Upper lobe of left lung (tissue), 6 donors: ENCODE results near the gene ST8SIA2. TPM values are rescaled to one million over a fixed set of nuclear protein-coding genes. Genes with fewer than 3 reads are reported as not detected.
A peak's percentile ranks its signal among the peaks of the same experiment; 100 is the strongest.

Experiments used
- ATAC-seq, 2 donors: fragments of 200-7000 bp; cut with Tn5 transposase; one replicate each; pipeline ENCODE4 v1.9.1; 2022; ENCODE audit warnings: mild to moderate bottlenecking in 2 of 2, moderate library complexity in 2 of 2; ENCODE audit not compliant: low FRiP score in 2 of 2
- DNase-seq, 2 donors: peaks; one replicate each; pipeline ENCODE4 v3.0.0-alpha.2; 2019 to 2020
- H3K27ac ChIP-seq, 4 donors: fragments of 200-600 bp; sonication (generic); one replicate each; pipeline ENCODE4 v1.5.1; 2016 to 2019
- H3K27me3 ChIP-seq, 4 donors: fragments of 200-600 bp; sonication (generic); one replicate each; pipeline ENCODE4 v1.5.1; 2017 to 2019
- H3K36me3 ChIP-seq, 4 donors: fragments of 200-600 bp; sonication (generic); one replicate each; pipeline ENCODE4 v1.5.1; 2016 to 2019
- H3K4me1 ChIP-seq, 4 donors: fragments of 200-600 bp; sonication (generic); one replicate each; pipeline ENCODE4 v1.5.1; 2018 to 2019
- H3K4me3 ChIP-seq, 4 donors: fragments of 200-600 bp; sonication (generic); one replicate each; pipeline ENCODE4 v1.5.1; 2017 to 2019; ENCODE audit warnings: mild to moderate bottlenecking in 2 of 4, moderate library complexity in 1 of 4
- H3K9me3 ChIP-seq, 4 donors: fragments of 200-600 bp; sonication (generic); one replicate each; pipeline ENCODE4 v1.5.1; 2018 to 2019
- EP300 ChIP-seq, 4 donors: sonication (generic); formaldehyde crosslinking; IDR thresholded peaks; one replicate each; pipeline ENCODE4 v1.5.1; 2017; ENCODE audit warnings: antibody characterized with exemption in 4 of 4, control low read depth in 2 of 4
- POLR2A ChIP-seq, 4 donors: fragments of 450-650 bp; IDR thresholded peaks; one replicate each; pipeline ENCODE4 v1.5.1; 2016 to 2017; ENCODE audit warnings: antibody characterized with exemption in 4 of 4, mild to moderate bottlenecking in 2 of 4
- POLR2AphosphoS5 ChIP-seq, 2 donors: sonication (generic); formaldehyde crosslinking; IDR thresholded peaks; one replicate each; pipeline ENCODE4 v1.5.1; 2017; ENCODE audit warnings: antibody characterized with exemption in 2 of 2
- WGBS, 2 donors: methylation state at CpG; one replicate each; pipeline ENCODE4 v1.1.5; 2017 to 2018; 5-methylcytosine and 5-hydroxymethylcytosine counted together
- total RNA-seq, 6 donors: library from RNA; depleted of rRNA in 4 of 6; stranded (reverse); fragments of >200 nt in 4 of 6; gene quantifications; one replicate each; pipeline versions ENCODE4 v1.1.0 to v1.2.1, GENCODE V29; 2016 to 2021
- TF ChIP-seq, protein P1 (sequence below), 6 experiments: fragments of 450-650 bp in 4 of 6; fragments of 200-600 bp in 2 of 6; sonication (generic) in 2 of 6; IDR thresholded peaks; one replicate each; pipeline ENCODE4 v1.5.1; 2016 to 2019; ENCODE audit warnings: antibody characterized with exemption in 6 of 6
- donor health status: DM: no; HTN: no; CAD: no; lungs with moderate emphysema.
- donor health status: DM: no; HTN: yes; CAD: no; lungs with severe emphysema.

ST8SIA2 gene
- total RNA-seq, 6 donors from 2014 or later: 0.03 TPM; not detected in 5

DNA sequence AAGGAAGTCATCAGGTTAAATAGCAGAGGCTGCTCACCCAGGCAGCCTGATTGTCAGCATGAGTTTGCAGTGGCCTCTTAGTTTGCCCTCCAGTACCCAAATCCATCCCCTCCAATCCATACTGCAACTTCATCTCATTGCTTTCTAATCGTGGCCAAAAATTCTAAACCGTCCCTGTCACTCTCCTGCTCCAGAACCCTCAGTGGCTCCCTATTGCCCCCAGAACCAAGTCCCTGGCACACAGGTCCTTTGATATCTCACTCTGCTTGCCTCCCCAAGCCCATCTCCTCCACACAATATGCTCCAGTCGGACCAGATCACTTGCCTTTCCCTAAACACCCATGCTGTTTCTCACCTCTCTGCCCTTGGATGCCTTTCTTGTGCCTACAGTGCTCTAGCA lies 49.7 kb downstream of the ST8SIA2 start:
- no peaks in the 10 kb centered on the region for H3K4me1 ChIP-seq
- no peak overlapping the region for H3K27ac ChIP-seq
- DNase-seq (no peak), ATAC-seq (no peak)
- 74 to 88% methylated on average over 3 of the region's 3 CpGs for WGBS, 2 donors
- no peaks in the 10 kb centered on the region for H3K9me3 ChIP-seq
- no peak overlapping the region for H3K4me3 ChIP-seq
- H3K27me3 ChIP-seq: no peaks in the 10 kb centered on the region
- TF ChIP-seq, protein P1, sequence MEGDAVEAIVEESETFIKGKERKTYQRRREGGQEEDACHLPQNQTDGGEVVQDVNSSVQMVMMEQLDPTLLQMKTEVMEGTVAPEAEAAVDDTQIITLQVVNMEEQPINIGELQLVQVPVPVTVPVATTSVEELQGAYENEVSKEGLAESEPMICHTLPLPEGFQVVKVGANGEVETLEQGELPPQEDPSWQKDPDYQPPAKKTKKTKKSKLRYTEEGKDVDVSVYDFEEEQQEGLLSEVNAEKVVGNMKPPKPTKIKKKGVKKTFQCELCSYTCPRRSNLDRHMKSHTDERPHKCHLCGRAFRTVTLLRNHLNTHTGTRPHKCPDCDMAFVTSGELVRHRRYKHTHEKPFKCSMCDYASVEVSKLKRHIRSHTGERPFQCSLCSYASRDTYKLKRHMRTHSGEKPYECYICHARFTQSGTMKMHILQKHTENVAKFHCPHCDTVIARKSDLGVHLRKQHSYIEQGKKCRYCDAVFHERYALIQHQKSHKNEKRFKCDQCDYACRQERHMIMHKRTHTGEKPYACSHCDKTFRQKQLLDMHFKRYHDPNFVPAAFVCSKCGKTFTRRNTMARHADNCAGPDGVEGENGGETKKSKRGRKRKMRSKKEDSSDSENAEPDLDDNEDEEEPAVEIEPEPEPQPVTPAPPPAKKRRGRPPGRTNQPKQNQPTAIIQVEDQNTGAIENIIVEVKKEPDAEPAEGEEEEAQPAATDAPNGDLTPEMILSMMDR (IDR thresholded peaks at IDR 0.05): no peak
- TF ChIP-seq EP300 (IDR thresholded peaks at IDR 0.05): no peak
- no peaks in the 10 kb centered on the region for H3K36me3 ChIP-seq

DNA sequence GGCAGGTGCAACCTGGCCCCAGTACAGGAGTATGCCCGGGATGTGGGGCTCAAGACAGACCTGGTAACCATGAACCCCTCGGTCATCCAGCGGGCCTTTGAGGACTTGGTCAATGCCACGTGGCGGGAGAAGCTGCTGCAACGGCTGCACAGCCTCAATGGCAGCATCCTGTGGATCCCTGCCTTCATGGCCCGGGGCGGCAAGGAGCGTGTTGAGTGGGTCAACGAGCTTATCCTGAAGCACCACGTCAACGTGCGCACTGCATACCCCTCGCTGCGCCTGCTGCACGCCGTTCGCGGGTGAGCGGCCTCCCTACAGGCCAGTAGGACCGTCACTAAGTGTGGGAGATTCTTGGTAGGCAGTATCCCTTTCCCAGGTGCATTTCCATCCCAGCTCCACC lies 51.0 kb downstream of the ST8SIA2 start:
- peak in 1 of 2 donors; percentile 77 for DNase-seq
- Histone ChIP-seq H3K9me3 (no peaks in the 10 kb centered on the region), H3K27me3 (no peaks in the 10 kb centered on the region), H3K4me3 (no peak overlapping the region), H3K27ac (no peak overlapping the region), H3K36me3 (no peaks in the 10 kb centered on the region), H3K4me1 (no peaks in the 10 kb centered on the region)
- WGBS, 2 donors: 92 to 94% methylated on average over 14 to 21 of the region's 21 CpGs
- no peak for ATAC-seq
- TF ChIP-seq POLR2AphosphoS5 (IDR thresholded peaks at IDR 0.05) (no peak), EP300 (IDR thresholded peaks at IDR 0.05) (no peak), POLR2A (IDR thresholded peaks at IDR 0.05) (no peak)
- TF ChIP-seq, protein P1 (IDR thresholded peaks at IDR 0.05): no peak

DNA sequence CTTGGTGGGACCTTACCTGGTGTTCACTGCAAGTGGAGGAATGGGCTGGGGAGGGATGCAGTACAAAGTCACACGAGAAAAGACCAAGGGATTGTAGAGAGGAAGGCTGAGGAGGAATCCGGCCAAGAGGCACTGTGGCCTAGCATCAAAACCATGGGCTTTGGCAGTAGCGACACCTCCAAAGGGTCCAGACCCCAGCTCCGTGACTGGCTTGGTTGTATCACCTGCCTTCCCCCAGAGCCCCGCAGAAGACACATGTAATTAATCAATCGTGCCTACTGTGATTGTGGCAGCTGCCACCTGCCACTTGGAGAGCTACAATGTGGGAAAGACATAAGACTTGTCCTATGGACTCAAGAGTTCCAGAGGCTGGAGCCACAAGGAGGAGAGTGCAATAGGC lies 54.7 kb downstream of the ST8SIA2 start:
- Histone ChIP-seq H3K27me3 (no peaks in the 10 kb centered on the region), H3K4me1 (no peaks in the 10 kb centered on the region), H3K9me3 (no peaks in the 10 kb centered on the region), H3K36me3 (no peaks in the 10 kb centered on the region), H3K4me3 (no peak overlapping the region), H3K27ac (no peak overlapping the region)
- DNase-seq (no peak), ATAC-seq (no peak)
- TF ChIP-seq POLR2A (IDR thresholded peaks at IDR 0.05) (no peak), POLR2AphosphoS5 (IDR thresholded peaks at IDR 0.05) (no peak), EP300 (IDR thresholded peaks at IDR 0.05) (no peak)
- TF ChIP-seq, protein P1 (IDR thresholded peaks at IDR 0.05): no peak
- 83 to 93% methylated on average over 6 of the region's 6 CpGs for whole genome bisulfite sequencing, 2 donors

DNA sequence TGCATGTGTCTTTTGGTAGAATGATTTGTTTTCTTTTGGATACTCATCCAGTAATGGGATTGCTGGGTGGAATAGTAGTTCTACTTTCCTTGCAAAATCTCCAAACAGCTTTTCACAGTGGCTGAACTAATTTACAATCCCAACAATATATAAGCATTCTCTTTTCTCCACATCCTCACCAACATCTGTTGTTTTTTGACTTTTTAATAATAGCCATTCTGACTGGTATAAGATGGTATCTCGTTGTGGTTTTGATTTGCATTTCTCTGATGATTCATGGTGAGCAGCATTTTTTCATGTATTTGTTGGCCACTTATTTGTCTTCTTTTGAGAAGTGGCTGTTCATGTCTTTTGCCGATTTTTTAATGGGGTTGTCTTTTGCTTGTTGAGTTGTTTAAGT lies 55.8 kb downstream of the ST8SIA2 start:
- 80 to 84% methylated on average over 2 of the region's 2 CpGs for WGBS, 2 donors
- Histone ChIP-seq H3K4me1 (no peaks in the 10 kb centered on the region), H3K27me3 (no peaks in the 10 kb centered on the region), H3K36me3 (no peaks in the 10 kb centered on the region), H3K27ac (no peak overlapping the region), H3K4me3 (no peak overlapping the region), H3K9me3 (no peaks in the 10 kb centered on the region)
- DNase-seq: no peak
- ATAC-seq: no peak
- TF ChIP-seq POLR2AphosphoS5 (IDR thresholded peaks at IDR 0.05) (no peak), POLR2A (IDR thresholded peaks at IDR 0.05) (no peak)
- TF ChIP-seq, protein P1 (IDR thresholded peaks at IDR 0.05): no peak

DNA sequence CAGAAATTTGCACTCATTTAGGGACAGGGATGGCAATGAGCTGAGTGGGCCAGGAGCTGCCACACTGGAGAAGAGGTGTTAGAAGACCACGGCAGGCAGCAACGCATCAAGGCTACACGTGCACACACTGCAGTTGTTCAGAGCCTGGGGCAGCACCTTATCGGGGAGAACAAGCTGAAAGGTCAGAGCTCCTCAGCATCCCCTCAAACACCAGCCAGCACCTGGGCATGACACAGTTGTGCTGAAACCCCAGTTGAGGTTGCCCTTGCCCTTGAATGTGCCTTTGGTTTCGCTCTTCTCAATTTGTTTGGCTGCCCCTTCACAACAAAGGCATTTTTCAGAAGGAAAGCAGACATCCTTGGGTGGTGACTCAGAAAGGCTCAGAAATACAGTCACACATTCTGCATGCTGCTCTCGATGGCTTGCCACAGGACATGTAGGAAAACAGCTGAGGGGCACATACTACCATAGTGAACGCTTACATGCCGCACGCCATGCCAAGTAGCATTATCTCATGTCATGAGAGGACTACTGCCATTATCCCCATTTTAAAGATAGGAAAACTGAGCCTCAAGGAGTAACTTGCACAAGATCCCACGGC lies 57.6 kb downstream of the ST8SIA2 start:
- H3K4me1 ChIP-seq: no peaks in the 10 kb centered on the region
- no peak overlapping the region for H3K4me3 ChIP-seq
- TF ChIP-seq POLR2AphosphoS5 (IDR thresholded peaks at IDR 0.05): no peak
- H3K27me3 ChIP-seq: no peaks in the 10 kb centered on the region
- DNase-seq: no peak
- H3K9me3 ChIP-seq: no peaks in the 10 kb centered on the region
- WGBS, 2 donors: 91 to 94% methylated on average over 10 of the region's 10 CpGs
- no peak for ATAC-seq
- H3K27ac ChIP-seq: no peak overlapping the region
- H3K36me3 ChIP-seq: no peaks in the 10 kb centered on the region
